HEK293 (cell line): Measurements from ENCODE around the gene PHACTR3.

Experiments used
- CTCF ChIA-PET: fragments of 350-600 bp; formaldehyde crosslinking; extraction: SDS; loops from one replicate; lab custom pipeline; 2021; ENCODE audit warnings: antibody characterized with exemption; lab: Yijun Ruan, JAX
- POLR2A ChIA-PET: fragments of 300-600 bp; formaldehyde crosslinking; extraction: SDS; loops from one replicate; lab custom pipeline; 2020; ENCODE audit warnings: antibody characterized with exemption, inconsistent platforms; lab: Yijun Ruan, JAX
- H3K27ac ChIP-seq: fragments of 200-500 bp; sonication (Bioruptor generic); 2 replicates; pipeline ENCODE4 v1.5.1; 2014; ENCODE audit warnings: low read depth, low read length, control low read depth, inconsistent platforms; ENCODE audit errors: extremely low read depth
- H3K36me3 ChIP-seq, 2 experiments: fragments of 200-500 bp in 1 of 2; sonication (Bioruptor generic) in 1 of 2; 1 replicate in 1 of 2; 2 replicates in 1 of 2; pipeline ENCODE4 v1.5.1; 2014 to 2017; ENCODE audit warnings: inconsistent platforms in 2 of 2, low read length in 2 of 2; ENCODE audit not compliant: control insufficient read depth in 2 of 2, insufficient read depth in 1 of 2
- H3K4me1 ChIP-seq: fragments of 200-500 bp; sonication (Bioruptor generic); 2 replicates; pipeline ENCODE4 v1.5.1; 2014; ENCODE audit warnings: mild to moderate bottlenecking, low read length, inconsistent platforms; ENCODE audit not compliant: control insufficient read depth, insufficient read depth
- H3K4me3 ChIP-seq: 2 replicates; pipeline ENCODE4 v1.5.1; 2011; ENCODE audit warnings: low read depth, mild to moderate bottlenecking, control low read depth, low read length, moderate library complexity
- H3K9me3 ChIP-seq: fragments of 200-500 bp; sonication (Bioruptor generic); 2 replicates; pipeline ENCODE4 v1.5.1; 2014; ENCODE audit warnings: low read depth, low read length, inconsistent platforms; ENCODE audit not compliant: control insufficient read depth, insufficient read depth
- BCL11A ChIP-seq: fragments of 450-650 bp; formaldehyde crosslinking; IDR thresholded peaks from 2 replicates; pipeline ENCODE4 v1.5.1; 2016; ENCODE audit warnings: low read depth, missing biosample characterization, missing genetic modification characterization
- KLF10 ChIP-seq: fragments of 450-650 bp; IDR thresholded peaks from 2 replicates; pipeline ENCODE4 v1.5.1; 2018; ENCODE audit warnings: missing biosample characterization, mild to moderate bottlenecking, missing genetic modification characterization
- KLF9 ChIP-seq: fragments of 450-650 bp; formaldehyde crosslinking; IDR thresholded peaks from 2 replicates; pipeline ENCODE4 v1.5.1; 2016; ENCODE audit warnings: missing biosample characterization, missing genetic modification characterization, low read depth
- MZF1 ChIP-seq: fragments of 450-650 bp; formaldehyde crosslinking; IDR thresholded peaks from 2 replicates; pipeline ENCODE4 v1.5.1; 2017; ENCODE audit warnings: missing biosample characterization, missing genetic modification characterization, borderline replicate concordance
- PRDM1 ChIP-seq: fragments of 450-650 bp; formaldehyde crosslinking; IDR thresholded peaks from 2 replicates; pipeline ENCODE4; 2016; ENCODE audit warnings: missing biosample characterization, missing genetic modification characterization
- SALL2 ChIP-seq: fragments of 450-650 bp; formaldehyde crosslinking; IDR thresholded peaks from 2 replicates; pipeline ENCODE4 v1.5.0; 2017; ENCODE audit warnings: missing biosample characterization, mild to moderate bottlenecking, missing genetic modification characterization, borderline replicate concordance
- YY2 ChIP-seq: fragments of 450-650 bp; formaldehyde crosslinking; IDR thresholded peaks from 2 replicates; pipeline ENCODE4 v1.5.1; 2016; ENCODE audit warnings: missing biosample characterization, missing genetic modification characterization
- ZBTB17 ChIP-seq: fragments of 450-650 bp; formaldehyde crosslinking; IDR thresholded peaks from 2 replicates; pipeline ENCODE4 v1.5.1; 2016; ENCODE audit warnings: missing biosample characterization, missing genetic modification characterization
- ZBTB7A ChIP-seq: fragments of 450-650 bp; formaldehyde crosslinking; IDR thresholded peaks from 2 replicates; pipeline ENCODE4 v1.5.1; 2016; ENCODE audit warnings: low read depth, missing biosample characterization, missing genetic modification characterization
- ZNF114 ChIP-seq: fragments of 450-650 bp; formaldehyde crosslinking; IDR thresholded peaks from 2 replicates; pipeline ENCODE4 v1.5.0; 2017; ENCODE audit warnings: missing biosample characterization, missing genetic modification characterization
- ZNF140 ChIP-seq: fragments of 450-650 bp; formaldehyde crosslinking; IDR thresholded peaks from 2 replicates; pipeline ENCODE4 v1.5.1; 2016; ENCODE audit warnings: missing biosample characterization, missing genetic modification characterization
- ZNF19 ChIP-seq: fragments of 450-650 bp; formaldehyde crosslinking; IDR thresholded peaks from 2 replicates; pipeline ENCODE4; 2016; ENCODE audit warnings: missing biosample characterization, missing genetic modification characterization, low read depth
- ZNF292 ChIP-seq: fragments of 450-650 bp; formaldehyde crosslinking; IDR thresholded peaks from 2 replicates; pipeline ENCODE4 v1.5.1; 2016; ENCODE audit warnings: low read depth, missing biosample characterization, missing genetic modification characterization, borderline replicate concordance
- ZNF362 ChIP-seq: fragments of 450-650 bp; formaldehyde crosslinking; IDR thresholded peaks from 2 replicates; pipeline ENCODE4 v1.5.1; 2016; ENCODE audit warnings: missing biosample characterization, missing genetic modification characterization
- ZNF37A ChIP-seq: fragments of 450-650 bp; IDR thresholded peaks from 2 replicates; pipeline ENCODE4 v1.5.1; 2018; ENCODE audit warnings: missing biosample characterization, missing genetic modification characterization
- ZNF416 ChIP-seq: fragments of 450-650 bp; formaldehyde crosslinking; IDR thresholded peaks from 2 replicates; pipeline ENCODE4 v1.5.1; 2016; ENCODE audit warnings: missing biosample characterization, missing genetic modification characterization
- ZNF423 ChIP-seq: fragments of 450-650 bp; formaldehyde crosslinking; IDR thresholded peaks from 2 replicates; pipeline ENCODE4 v1.5.1; 2016; ENCODE audit warnings: missing biosample characterization, missing genetic modification characterization
- ZNF558 ChIP-seq: fragments of 450-650 bp; formaldehyde crosslinking; IDR thresholded peaks from 2 replicates; pipeline ENCODE4 v1.5.1; 2016; ENCODE audit warnings: missing biosample characterization, missing genetic modification characterization
- ZNF560 ChIP-seq: fragments of 450-650 bp; formaldehyde crosslinking; IDR thresholded peaks from 2 replicates; pipeline ENCODE4 v1.5.1; 2017; ENCODE audit warnings: missing biosample characterization, missing genetic modification characterization, borderline replicate concordance
- ZNF596 ChIP-seq: fragments of 450-650 bp; IDR thresholded peaks from 2 replicates; pipeline ENCODE4 v1.5.0; 2018; ENCODE audit warnings: missing biosample characterization, mild to moderate bottlenecking, missing genetic modification characterization, moderate library complexity
- ZNF623 ChIP-seq: fragments of 450-650 bp; formaldehyde crosslinking; IDR thresholded peaks from 2 replicates; pipeline ENCODE4 v1.5.1; 2016; ENCODE audit warnings: missing biosample characterization, missing genetic modification characterization
- ZNF629 ChIP-seq: fragments of 450-650 bp; formaldehyde crosslinking; IDR thresholded peaks from 2 replicates; pipeline ENCODE4 v1.5.1; 2017; ENCODE audit warnings: missing biosample characterization, missing genetic modification characterization
- ZNF837 ChIP-seq: fragments of 450-650 bp; formaldehyde crosslinking; IDR thresholded peaks from 2 replicates; pipeline ENCODE4 v1.5.1; 2016; ENCODE audit warnings: missing biosample characterization, missing genetic modification characterization

The PHACTR3 gene

GRCh38 chr20:59623583-59623982, 19.2 kb downstream of the PHACTR3 start:
- POLR2A ChIA-PET, result no interaction called here
- CTCF ChIA-PET, result no interaction called here

GRCh38 chr20:59624401-59624800, 20.1 kb downstream of the PHACTR3 start:
- TF ChIP-seq ZNF596 (tag by site-specific recombination) (no peak), ZNF416 (tag by site-specific recombination) (no peak), ZNF623 (tag by site-specific recombination) (no peak), ZNF558 (tag by site-specific recombination) (no peak), ZBTB7A (tag by site-specific recombination) (no peak), ZNF423 (no peak), SALL2 (tag by site-specific recombination) (no peak), ZNF114 (tag by site-specific recombination) (no peak), MZF1 (tag by site-specific recombination) (no peak), ZNF362 (tag by site-specific recombination) (no peak), ZNF140 (tag by site-specific recombination) (no peak), ZNF560 (no peak), ZNF19 (tag by site-specific recombination) (no peak), PRDM1 (tag by site-specific recombination) (no peak)
- POLR2A ChIA-PET, result no interaction called here
- Histone ChIP-seq H3K9me3 (no peaks in the 10 kb centered on the region), H3K27ac (no peak overlapping the region), H3K36me3 (no peaks in the 10 kb centered on the region), H3K4me3 (no peak overlapping the region), H3K4me1 (no peaks in the 10 kb centered on the region)
- CTCF ChIA-PET, result no interaction called here

More at GRCh38 chr20:59623583-59623982, 19.2 kb downstream of the PHACTR3 start:
- no peak overlapping the region for H3K27ac ChIP-seq
- H3K4me3 ChIP-seq, result no peak overlapping the region
- no peaks in the 10 kb centered on the region for H3K9me3 ChIP-seq
- no peak for TF ChIP-seq PRDM1 (tag by site-specific recombination)
- TF ChIP-seq ZNF37A (tag by site-specific recombination), result no peak
- TF ChIP-seq KLF10, result no peak
- no peak for TF ChIP-seq KLF9 (tag by site-specific recombination)
- TF ChIP-seq, all 188 proteins: peak for 0
- no peaks in the 10 kb centered on the region for H3K4me1 ChIP-seq
- H3K36me3 ChIP-seq, result no peaks in the 10 kb centered on the region

GRCh38 chr20:59625214-59625922, 21.0 kb downstream of the PHACTR3 start:
- ChIA-PET CTCF (no interaction called here), POLR2A (no interaction called here)
- no peak overlapping the region for H3K4me3 ChIP-seq
- H3K27ac ChIP-seq, result no peak overlapping the region
- H3K36me3 ChIP-seq, result no peaks in the 10 kb centered on the region
- H3K4me1 ChIP-seq, result no peaks in the 10 kb centered on the region
- no peaks in the 10 kb centered on the region for H3K9me3 ChIP-seq
- TF ChIP-seq BCL11A (tag by site-specific recombination), result no peak
- no peak for TF ChIP-seq YY2 (tag by site-specific recombination)

- H3K4me3 ChIP-seq, result no peak overlapping the region
- H3K4me1 ChIP-seq, result no peaks in the 10 kb centered on the region
- TF ChIP-seq ZNF629 (tag by site-specific recombination) (no peak), ZNF837 (tag by site-specific recombination) (no peak), ZNF292 (tag by site-specific recombination) (no peak), ZNF114 (tag by site-specific recombination) (no peak), ZBTB17 (no peak)
- no peaks in the 10 kb centered on the region for H3K9me3 ChIP-seq
- H3K27ac ChIP-seq, result no peak overlapping the region
- ChIA-PET CTCF (no interaction called here), POLR2A (no interaction called here)
- H3K36me3 ChIP-seq, result no peaks in the 10 kb centered on the region
Observed at GRCh38 chr20:59627298-59627697, 23.0 kb downstream of the PHACTR3 start.
